Measurements from ENCODE around the gene GATM.

DNA sequence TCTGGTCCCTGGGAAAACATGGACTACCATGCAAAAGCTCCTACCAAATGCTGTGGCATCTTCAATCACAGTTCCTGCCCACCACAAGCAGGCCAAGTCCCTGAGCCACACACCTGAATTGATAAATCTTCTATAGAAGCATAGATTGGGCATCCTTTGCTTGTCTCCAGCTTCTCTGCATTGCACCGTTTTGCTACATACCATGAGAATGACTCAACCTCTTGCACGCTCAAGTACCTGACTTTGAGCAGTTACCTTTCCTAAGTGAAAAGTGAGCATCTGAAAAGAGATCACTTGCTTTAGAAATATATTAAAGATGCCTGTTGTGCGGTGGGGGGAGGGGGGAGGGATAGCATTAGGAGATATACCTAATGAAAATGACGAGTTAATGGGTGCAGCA, 31.3 kb downstream of the GATM start:
- TF ChIP-seq POLR2A (IDR thresholded peaks at IDR 0.05; ENCODE audit: low read depth, low read length) (no peak), POLR2AphosphoS5 (IDR thresholded peaks at IDR 0.05; ENCODE audit: low read depth, low read length) (no peak), TAF1 (IDR thresholded peaks at IDR 0.05; ENCODE audit: borderline replicate concordance, low read depth, low read length) (no peak)

All from GM12892 (cell line).